ENCODE measurements around the gene ALX4.

The ALX4 gene

GRCh38 chr11:44266056-44266780, 43.7 kb downstream of the ALX4 start:
- DNase-seq = no peak

- DNase-seq = no peak
These were observed 45.2 kb downstream of the ALX4 start for GRCh38 chr11:44264761-44265160.

GRCh38 chr11:44264438-44264749, 45.5 kb downstream of the ALX4 start:
- no peak for DNase-seq

GRCh38 chr11:44263738-44264437, 46.1 kb downstream of the ALX4 start:
- DNase-seq = no peak

GRCh38 chr11:44261800-44262591, 47.9 kb downstream of the ALX4 start:
- DNase-seq = no peak

- no peak for DNase-seq
These were observed 49.9 kb downstream of the ALX4 start for GRCh38 chr11:44260081-44260480.

- DNase-seq = no peak
These were observed 51.0 kb downstream of the ALX4 start for GRCh38 chr11:44258839-44259420.

- no peak for DNase-seq
These were observed 51.8 kb downstream of the ALX4 start for GRCh38 chr11:44258190-44258489.

- DNase-seq = no peak
These were observed 52.4 kb downstream of the ALX4 start for GRCh38 chr11:44257338-44258189.

GRCh38 chr11:44256673-44257291, 53.2 kb downstream of the ALX4 start:
- no peak for DNase-seq

- no peak for DNase-seq
These were observed 54.4 kb downstream of the ALX4 start for GRCh38 chr11:44255406-44256071.

- DNase-seq = no peak
These were observed 56.8 kb downstream of the ALX4 start for GRCh38 chr11:44252999-44253602.

GRCh38 chr11:44250421-44250820, 59.5 kb downstream of the ALX4 start:
- no peak for DNase-seq

GRCh38 chr11:44248109-44248508, 61.8 kb downstream of the ALX4 start:
- no peak for DNase-seq

- DNase-seq = no peak
These were observed 62.4 kb downstream of the ALX4 start for GRCh38 chr11:44247508-44247907.

- DNase-seq = no peak
These were observed 63.2 kb downstream of the ALX4 start for GRCh38 chr11:44246726-44247125.

GRCh38 chr11:44244639-44245310, 65.2 kb downstream of the ALX4 start:
- DNase-seq = no peak

- DNase-seq = no peak
These were observed 66.2 kb downstream of the ALX4 start for GRCh38 chr11:44243595-44244343.

GRCh38 chr11:44243086-44243485, 66.9 kb downstream of the ALX4 start:
- no peak for DNase-seq

GRCh38 chr11:44241851-44242250, 68.1 kb downstream of the ALX4 start:
- DNase-seq = no peak
